HG02759 (cell line): Measurements from ENCODE around the gene DNASE2.

Experiments
- ATAC-seq: cut with Tn5 transposase; IDR thresholded peaks from one replicate; pipeline ENCODE4 v1.9.1; 2021; ENCODE audit warnings: mild to moderate bottlenecking, moderate library complexity; ENCODE audit not compliant: unreplicated experiment

Gene DNASE2

DNA sequence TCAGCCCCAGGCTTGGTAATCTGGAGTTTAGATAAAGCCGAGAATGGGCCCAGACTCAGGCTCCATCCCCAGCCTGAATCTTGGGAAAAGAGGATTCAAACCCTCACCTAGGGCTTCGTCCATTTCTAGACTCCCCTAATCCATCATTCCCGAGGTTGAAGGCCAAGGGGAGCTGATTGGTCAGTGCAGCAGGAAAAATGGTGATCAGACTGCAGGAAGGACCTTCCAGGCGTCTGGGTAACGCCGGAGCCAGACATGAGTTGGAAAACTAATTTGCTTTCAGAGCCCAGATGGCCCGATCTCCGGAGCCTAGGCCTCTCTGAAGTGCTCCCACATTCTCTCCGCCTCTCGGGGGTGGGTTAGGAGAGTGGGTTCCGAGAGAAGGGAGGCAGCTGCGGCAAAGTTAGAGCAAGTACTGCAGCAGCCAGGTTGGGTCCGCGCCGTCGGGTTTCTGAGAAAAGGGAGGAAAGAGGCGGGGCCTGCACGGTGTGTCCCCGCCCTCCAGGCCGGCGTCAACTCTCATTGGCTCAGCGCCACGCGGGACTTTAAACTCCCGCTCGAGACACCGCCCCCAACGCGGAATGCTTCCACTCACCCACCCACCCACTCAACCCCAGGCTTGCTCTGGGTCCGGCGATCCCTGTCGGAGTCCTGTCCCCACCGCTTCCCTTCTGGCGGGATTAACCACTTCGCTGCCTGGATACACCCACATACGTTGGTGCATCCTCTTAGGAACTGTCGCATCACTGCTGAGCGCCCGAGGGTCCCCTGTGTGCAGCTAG is 46.1 kb downstream of the DNASE2 start:
- no peak for ATAC-seq

DNA sequence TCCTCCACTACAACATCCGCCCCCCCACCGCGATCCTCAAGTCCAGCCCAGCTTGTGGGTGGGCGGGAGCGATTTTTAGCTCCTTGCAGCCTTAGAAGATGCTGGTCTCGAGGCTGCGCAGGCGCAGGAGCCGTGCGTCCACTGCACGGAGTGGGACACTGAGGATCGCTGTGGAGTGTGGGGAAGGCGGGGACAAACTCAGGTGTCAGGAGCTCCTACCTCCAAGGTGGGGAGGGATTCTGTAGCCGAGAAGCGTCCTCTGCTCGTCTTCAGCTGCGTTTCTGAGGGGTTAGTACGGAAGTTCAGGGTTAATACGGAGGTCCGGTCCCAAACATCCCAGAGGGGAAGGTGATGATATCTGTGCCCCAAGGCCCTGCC is 46.7 kb downstream of the DNASE2 start, which contains the start of gene RTBDN:
Gene RTBDN, minus strand, starts transcription at position 14 of the 378 bp plus-strand sequence. CDS start 4,600 bp downstream, outside the sequence.
- ATAC-seq: no peak

DNA sequence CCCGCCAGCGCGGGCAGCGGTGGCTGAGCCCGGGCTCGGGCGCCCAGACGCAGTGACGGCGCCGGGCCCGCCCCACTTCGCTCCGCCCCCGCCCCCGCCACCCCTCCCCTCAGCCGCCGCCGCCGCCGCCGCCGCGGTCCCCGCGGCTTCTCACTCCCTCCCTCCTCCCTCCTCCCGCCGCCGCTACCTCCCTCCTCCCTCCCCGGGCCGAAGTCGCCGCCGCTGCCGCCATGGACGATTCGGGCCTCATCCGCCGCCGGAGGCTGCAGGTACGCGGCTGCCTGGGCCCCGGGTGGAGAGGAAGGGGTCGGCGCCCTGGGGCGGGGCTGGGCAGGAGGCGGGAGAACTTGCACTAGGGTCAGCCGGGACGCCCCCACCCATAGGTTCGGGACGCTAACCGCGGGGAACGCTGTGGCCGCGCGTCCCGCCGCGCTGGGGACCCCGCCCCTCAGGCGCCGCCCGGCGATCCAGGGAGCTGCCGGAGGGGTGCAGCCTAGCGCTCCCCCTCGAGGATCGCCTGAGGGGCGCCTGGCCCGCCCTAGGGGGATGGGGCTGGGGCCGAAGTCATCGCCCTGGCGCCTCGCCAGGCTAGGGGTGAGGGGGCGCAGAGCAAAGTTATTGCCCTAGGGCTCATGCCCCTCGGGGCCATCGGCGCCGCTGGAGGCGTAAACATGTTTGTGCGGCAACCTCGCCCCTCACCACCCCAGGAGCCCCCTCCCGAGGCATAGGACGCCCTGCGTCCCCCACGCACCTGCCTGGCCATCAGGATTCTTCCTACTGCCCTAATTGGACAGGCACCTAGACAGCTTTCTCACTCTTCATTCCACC is 47.3 kb downstream of the DNASE2 start:
- ATAC-seq: no peak

DNA sequence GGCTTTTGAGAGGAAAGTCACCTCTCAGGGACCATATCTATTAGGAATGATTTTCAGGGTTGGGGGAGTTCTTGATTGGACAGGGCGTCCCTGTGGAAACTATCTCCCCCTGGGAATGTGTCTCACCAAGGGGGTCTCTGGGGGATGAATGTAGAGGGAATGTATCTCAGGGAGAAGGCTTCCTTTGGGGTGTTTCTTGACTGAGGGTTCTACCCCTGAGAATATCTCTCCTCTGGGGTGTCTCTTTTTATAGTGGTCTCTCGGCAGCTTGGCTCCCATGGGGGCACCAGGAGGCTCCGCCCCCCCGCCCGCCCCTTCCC is 47.9 kb downstream of the DNASE2 start:
- no peak for ATAC-seq

DNA sequence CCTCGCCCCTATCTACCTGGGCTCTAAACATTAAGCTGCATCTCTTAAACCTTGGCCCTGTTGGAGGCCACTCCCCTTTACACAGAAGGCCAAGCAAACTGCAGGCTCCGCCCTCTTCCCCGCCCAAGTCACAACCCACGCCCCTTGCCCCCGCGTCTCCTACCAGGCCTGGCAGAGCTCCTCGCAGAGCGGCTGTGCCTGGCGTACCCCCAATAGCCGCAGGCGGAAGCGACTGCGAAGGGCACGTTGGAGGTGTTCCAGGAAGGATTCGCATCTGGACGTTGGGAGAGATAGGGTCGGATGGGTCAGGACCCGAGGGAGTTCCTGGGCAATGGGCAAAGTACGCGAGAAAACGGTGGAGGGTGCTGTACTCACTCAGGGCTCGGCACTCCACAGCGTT is 52.8 kb downstream of the DNASE2 start:
- ATAC-seq: no peak

DNA sequence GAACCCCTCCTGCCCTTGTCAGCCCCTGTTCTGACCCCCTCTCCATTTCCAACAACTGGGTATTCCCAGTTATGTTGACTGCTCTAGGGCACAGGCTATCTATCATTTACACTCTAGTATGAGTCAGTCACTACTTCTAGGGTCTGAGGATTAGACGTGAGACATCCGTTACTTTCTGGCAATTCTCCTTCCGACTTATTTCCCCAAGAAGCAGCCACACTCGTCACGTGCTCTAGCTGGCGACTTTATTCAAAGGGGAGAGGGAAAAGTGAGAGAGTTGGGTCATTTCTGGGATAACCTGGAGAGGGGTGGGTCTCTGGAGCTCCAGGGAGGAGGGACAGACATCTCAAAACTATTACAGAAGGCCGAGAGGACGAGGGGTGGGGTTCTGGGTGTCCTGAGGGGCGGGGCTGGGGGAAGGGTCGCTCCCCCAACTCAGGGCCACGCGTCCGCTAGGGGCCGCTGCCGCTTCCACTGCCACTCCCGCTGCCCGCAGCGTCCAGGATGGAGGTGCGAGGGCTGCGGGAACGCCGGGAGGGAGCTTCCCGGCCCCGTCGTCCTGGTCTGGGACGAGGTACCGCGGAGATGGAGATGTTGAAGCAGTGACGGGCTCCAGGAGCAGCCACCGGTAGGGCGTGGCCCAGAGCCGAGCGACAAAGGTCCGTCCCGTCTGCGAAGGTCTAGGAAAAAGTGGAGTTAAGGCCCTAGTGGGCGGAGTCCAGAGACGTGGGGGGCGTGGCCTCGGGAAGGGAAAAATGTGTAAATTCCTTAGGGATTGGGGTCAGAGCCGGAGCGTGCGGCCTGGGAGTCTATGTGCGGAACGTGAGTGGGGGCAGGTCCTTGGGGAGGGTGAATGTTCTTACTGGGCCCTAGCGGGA is 55.8 kb downstream of the DNASE2 start:
- ATAC-seq: no peak
